Suppressor macrophage (primary cell): ENCODE data around the gene LZTFL1.
A peak's percentile ranks its signal among the peaks of the same experiment; 100 is the strongest.

Experiments used
- DNase-seq, 4 experiments: peaks; one replicate each; pipeline ENCODE4 v3.0.0-alpha.2; 2020 to 2022

Gene LZTFL1

DNA sequence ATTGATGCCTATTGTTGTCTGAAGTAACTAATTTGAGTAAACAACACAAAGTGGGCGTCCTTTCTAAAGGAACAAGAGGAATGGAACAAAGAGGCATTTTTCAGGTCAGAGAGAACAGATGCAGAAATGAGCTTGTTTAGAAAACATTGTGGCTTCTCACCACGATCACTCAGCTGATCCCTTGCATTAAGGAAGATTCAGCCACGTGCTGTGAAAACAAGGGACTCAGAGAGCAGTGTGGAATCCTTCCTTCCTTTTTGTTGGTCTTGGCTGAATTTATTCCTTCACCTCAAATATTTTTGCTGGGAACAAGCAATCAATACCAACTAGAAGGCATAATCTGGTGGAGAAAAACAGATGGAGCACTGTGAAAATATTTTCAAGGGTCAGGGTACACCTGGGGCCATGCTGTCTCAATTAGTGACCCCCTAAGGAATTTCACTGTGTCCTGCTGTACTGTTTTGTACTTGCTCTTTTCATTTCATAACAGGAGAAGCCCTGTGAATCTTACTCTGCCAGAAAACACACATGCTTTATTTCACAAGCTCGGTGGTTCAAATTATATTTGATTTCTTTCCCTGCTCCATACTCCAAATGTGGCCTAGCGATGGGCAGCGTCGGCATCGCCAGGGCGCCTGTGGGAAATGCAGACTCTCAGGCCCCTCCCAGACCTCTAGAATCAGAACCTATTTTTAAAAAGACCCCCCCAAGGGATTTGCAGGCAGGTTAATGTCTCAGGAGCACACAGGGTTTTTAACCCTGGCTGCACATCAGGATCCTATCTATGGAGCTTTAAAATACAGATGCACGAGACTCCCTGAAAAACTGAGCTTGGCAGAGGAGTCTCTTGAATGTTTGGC, 34.0 kb downstream of the LZTFL1 start:
- peak in 1 of 4 experiments; percentile 5 for DNase-seq

DNA sequence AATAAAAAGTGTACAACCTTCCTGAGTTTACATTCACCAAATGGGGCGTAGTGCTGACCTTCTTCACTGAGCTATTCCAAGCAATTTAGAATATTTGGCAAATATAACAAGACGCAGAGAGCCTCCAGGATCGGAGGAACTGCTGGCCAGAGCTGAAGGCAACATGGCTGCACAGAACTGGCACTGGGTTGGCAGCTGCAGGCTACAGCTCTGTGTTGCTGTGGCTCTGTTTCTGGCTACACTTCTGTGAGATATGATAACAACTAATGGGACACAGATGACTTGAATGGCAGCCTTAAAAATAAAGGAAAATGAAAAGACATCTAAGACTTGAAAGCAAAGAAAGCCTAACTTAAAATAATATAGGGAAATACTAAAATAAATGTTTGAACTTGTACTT, 34.8 kb downstream of the LZTFL1 start:
- no peak for DNase-seq

DNA sequence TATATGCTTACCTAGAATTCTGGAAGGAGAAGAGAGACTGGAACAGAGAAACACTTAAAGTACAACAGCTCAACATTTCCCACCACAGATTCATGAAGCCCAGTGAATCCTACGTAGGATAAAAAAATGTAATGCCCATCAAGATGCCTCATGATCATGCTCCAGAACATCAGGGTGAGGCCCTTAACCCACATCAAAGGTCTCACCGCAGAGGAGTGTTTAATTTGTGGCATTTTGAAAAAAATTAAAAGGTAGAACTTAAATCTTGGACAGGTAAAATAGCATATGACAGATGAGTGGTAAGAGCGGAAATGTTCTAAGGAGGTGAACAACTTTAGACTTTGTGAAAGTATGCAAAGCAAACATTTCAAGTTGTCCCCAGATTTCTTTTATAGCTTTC, 35.8 kb downstream of the LZTFL1 start:
- DNase-seq: no peak

DNA sequence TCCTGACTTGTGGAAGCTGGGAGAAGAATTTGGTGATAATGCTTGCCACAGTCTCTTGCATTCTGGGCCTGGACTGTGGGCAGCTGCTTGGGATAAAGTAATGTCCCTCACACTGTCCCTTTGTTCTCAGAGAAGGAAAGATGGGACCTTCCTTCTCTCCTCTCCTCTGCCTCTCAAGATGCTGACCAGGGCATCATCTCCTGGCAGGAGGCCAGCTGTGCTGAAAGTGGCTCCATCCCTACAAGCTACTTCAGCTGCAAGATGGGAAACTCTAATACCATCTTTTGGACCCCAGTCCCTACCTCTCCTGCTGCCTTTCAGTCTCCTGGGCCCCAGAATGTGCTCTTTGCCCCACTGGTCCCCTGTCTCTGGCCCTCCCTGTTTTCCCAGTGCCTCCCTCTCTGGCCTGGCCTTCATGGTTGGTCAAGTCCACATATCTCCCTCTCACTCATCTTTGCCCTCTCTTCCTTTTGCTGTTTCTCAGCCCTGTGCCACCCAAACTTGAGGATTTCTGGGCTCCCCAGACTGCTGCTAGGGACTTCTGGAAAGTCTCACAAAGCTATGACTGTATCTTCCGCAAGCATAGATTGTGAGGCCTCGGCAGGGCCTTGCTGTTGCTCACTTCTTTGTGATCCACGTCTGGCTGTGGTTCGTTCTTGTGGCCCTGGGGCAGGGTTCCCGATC, 38.5 kb downstream of the LZTFL1 start:
- peak in 1 of 4 experiments; percentile 11 for DNase-seq

DNA sequence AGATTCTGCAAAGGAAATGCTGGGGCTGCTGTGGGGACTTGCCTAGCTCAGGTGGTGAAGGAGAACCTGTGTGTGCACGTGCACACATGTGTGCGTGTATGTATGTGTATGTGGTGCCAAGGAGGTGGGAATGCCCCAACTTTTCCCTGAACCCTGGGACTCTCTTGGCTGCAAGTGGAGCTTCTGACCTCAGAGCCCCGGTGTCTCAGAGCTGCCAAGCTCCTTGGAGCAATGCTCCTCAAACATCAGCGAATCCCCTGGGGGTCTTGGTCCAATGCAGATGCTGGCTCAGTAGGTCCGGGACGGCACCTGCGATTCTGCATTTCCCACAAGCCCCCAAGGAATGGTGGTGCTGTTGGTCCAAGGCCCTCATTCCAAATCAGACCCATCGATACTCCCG, 39.8 kb downstream of the LZTFL1 start:
- DNase-seq: no peak

GRCh38 chr3:45800611-45801010, 41.3 kb downstream of the LZTFL1 start:
- DNase-seq: no peak

DNA sequence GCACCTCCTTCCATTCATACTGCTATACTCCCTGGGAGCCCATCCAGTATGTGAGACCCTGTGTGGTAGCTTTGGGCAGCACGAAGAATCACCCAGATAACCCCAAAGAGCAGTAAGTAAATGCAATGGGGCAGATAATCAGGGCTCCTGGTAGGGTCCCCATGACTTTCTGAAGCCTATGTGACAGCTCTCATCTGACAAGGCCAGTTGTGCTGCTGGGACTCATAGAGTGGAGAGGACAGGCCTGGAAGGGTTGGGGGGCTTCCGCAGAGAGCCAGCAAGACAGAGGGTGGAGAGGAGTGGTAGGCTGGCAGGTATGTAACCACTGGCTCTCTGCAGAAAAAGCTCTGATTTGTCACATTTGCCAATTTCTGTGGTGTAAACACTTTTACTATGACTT, 42.3 kb downstream of the LZTFL1 start:
- DNase-seq: no peak

DNA sequence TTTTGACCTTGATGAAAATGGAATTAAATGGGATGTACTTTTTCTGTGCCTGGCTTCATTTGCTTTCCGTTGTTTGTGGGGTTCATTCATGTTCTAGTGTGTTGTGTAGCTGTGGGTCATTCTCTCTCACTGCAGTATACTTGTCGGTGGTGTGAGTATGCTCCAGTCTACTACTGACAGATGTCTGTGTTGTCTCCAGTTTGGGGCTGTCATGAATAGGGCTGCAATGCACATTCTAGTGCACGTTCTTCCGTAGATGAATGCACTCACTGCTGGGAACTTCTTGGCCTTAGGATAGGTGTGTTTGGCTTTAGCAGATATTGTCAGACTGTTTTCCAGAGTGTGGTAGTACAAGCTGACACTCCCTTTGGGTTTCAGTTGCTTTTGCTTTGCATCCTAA, 43.9 kb downstream of the LZTFL1 start:
- no peak for DNase-seq

DNA sequence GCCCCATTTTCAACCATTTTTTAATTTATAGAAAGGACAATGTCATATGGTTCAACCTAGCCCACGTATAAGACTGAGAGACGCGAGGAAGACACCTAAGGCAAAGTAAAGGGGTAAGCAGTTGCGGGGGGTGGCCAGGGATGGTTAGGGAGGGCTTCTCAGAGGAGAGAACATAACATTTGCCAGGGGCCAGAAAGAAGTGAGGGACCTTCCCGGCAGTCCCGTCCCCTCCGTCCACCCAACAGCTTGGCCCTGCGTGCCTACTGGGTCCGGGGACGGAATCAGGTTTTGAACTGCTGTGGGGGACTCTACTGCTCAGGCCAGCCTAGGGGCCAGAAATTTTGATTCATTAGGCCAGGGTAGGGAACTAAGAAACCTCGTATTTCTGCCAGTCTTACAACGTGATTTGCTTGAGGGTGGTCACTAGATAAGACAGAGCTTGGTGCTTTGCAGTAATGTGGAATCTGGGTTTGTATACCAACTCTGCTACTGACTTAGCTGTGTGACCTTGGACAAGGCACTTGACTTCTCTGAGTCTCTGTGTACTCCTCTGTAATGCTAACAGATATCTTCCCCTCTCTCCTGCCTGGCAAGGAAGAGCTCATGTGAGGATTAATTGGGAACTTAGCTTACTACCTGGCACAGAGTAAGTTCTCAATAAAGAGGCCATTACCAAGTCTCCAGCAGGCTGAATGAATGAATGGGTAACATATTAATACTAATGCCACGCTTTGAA, 44.8 kb downstream of the LZTFL1 start:
- DNase-seq: no peak

DNA sequence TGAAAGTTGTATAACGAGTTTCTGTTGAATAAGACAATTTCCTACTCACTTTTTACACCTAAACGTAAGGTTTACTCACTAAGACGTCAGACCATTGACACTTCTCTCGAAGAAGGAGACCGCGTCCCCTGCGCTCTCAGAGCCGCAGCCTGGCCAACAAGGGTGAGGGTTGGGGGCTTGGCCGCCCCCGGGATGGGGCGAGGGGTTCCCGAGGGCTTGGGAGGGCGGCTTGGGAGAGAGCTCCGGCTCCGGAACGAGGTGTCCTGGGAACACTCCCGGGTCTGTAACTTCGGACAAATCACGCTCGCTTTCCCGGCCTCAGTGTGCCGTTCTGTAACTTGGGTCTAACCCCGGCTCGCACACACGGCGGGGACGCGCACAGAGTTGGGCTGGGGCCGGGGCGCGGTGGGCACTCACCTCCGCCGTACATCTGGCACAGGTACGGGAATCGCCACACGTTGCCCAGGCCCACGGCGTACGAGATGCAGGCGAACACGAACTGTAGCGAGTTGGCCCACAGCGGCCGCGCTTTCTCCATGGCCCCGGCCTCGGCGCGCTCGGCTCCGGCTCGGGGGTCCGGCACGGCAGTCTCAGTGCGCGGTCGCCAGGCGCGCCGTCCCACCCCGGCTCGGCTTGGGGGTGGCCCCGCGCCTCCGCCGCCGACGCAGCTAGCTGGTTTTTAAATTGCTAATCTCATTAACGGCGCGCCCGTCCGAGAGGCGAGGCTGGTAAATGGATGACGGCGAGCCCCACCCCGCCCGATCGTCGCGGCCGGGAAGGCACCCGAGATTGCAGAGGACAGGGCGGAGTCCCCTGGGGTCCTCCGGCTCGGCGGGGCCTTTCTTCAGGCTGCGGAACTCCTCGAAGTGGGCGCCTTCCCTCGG, 45.8 kb downstream of the LZTFL1 start, which contains the start of gene SLC6A20:
Gene SLC6A20 (minus strand): TSS at position 655 of the 884 bp plus-strand sequence. CDS start 117 bp downstream, at position 538.
- peak in 3 of 4 experiments; percentile 3 to 29 (median 19) for DNase-seq

- DNase-seq: peak in 1 of 4 experiments; percentile 2
These were observed 46.4 kb downstream of the LZTFL1 start for GRCh38 chr3:45795509-45795881.

DNA sequence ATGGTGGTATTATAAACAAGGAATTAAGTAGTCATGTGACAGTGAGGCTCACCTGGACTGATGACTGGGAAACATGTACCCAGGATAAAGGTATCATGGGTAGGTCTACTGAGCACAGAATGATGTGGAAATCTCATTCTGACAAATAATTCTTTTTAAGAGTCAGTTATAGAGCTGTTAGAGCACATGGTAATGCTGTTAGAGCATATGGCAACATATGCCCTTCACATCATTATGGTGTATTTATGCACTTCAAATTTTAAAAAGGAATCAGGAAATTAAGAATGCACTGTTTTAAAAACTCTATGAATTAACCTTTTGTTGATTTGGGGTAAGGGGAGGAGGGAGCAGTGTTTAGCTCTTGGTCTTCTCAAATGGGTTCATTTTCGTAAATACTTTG, 47.3 kb downstream of the LZTFL1 start:
- DNase-seq: no peak

- DNase-seq: no peak
These were observed 47.8 kb downstream of the LZTFL1 start for GRCh38 chr3:45794177-45794560.

GRCh38 chr3:45793482-45794176, 48.3 kb downstream of the LZTFL1 start:
- DNase-seq: no peak

DNA sequence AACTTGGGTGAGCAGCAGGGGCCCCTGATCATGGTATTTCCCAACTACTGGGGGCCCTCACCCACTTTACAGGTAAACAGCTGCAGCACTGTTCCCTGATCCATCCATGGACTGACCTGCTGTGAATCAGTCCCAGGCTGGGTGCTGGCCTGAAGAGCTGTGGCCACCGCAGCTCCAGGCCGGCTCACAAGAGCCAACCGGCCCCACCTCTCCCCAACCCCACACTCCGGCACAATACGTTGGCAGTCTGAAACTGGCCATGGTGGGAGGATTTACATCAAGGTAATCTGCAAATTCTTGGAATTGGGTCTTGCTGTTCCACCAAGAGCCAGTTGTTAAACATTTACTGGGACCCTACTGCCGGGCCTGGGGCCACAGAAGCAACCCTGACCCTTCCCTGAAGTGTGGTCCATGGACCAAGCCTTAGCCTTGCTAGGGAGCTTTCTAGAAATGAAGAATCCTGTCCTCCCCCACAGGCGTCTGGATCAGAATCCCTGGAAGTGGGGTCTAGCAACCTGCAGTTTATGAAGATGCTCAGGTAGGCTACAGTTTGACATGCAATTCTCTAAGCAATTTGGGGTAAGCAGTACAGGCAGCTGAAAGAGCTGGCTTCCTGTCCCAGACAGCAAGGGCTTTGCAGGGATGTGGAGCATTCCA, 49.3 kb downstream of the LZTFL1 start:
- no peak for DNase-seq

- DNase-seq: no peak
These were observed 49.9 kb downstream of the LZTFL1 start for GRCh38 chr3:45792036-45792435.

GRCh38 chr3:45790596-45790995, 51.3 kb downstream of the LZTFL1 start:
- no peak for DNase-seq

DNA sequence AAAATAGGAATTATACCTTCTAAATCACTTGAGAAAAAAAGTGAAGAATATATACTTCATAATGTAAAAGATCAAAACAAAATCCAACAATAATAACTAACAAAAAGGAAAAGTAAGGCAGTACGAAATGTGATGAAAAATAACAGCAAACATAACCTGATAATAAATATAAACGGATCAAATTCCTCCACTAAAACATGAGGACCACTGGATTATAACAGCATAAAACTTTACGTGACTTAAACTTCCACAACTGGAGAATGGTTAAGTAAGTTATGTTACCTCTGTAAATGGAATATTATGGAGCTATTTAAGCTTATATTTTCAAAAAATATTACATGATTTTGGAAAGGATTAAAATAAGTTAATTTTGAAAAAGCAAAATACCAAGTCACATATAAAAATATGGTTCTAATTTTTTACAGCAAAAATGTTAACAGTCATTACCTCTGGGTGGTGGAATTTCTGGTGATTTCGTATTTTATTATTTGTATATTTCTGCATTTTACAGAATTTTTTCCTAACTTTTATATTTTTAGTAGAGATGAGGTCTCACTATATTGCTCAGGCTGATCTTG, 52.6 kb downstream of the LZTFL1 start:
- no peak for DNase-seq

DNA sequence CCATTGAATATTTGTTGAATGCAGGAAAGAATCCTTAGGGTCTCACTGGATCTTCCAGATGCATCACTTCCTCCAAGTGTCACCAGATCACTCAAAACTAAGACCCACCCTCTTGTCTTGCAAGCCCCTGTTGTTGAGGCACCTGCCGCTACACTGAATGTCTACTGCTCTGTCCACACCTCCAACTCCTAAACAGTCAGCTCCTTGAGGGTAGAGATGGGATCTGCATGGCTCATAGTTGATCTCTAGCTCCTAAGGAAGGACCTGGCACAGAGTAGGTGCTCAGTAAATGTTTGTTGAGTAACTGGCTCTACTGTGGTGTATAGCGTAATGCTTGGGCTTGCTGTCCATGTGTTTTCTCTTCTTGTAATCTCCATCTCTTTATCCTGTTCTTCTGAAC, 54.4 kb downstream of the LZTFL1 start:
- DNase-seq: no peak

GRCh38 chr3:45786801-45787495, 55.0 kb downstream of the LZTFL1 start:
- DNase-seq: no peak
